SK-N-SH (cell line): ENCODE measurements around the gene RAI1. TPM values are rescaled to one million over a fixed set of nuclear protein-coding genes. Genes with fewer than 3 reads are reported as not detected.

Experiments
- CTCF ChIA-PET: fragments of 300-600, 350-600 bp; formaldehyde crosslinking; extraction: SDS; loops from one replicate; lab custom pipeline; 2021; lab: Yijun Ruan, JAX
- POLR2A ChIA-PET: fragments of 350-600 bp; sonication (Branson Sonifier 250); formaldehyde crosslinking; extraction: SDS; loops from one replicate; lab custom pipeline; 2020; ENCODE audit warnings: antibody characterized with exemption, inconsistent platforms; lab: Yijun Ruan, JAX
- DNase-seq: peaks from one replicate; pipeline ENCODE4 v3.0.0; 2012
- H2AFZ ChIP-seq: fragments of 200-600 bp; sonication (generic); 2 replicates; pipeline ENCODE4 v1.8.1; 2016; ENCODE audit warnings: antibody characterized with exemption, mild to moderate bottlenecking, low read depth
- H3F3A ChIP-seq: fragments of 200-600 bp; sonication (generic); replicated peaks from 2 replicates; pipeline ENCODE3; 2016; ENCODE audit warnings: antibody characterized with exemption, mild to moderate bottlenecking; ENCODE audit not compliant: insufficient read depth
- H3K27ac ChIP-seq, 2 experiments: fragments of 200-500 bp in 1 of 2; fragments of 200-600 bp in 1 of 2; sonication (Bioruptor generic) in 1 of 2; sonication (generic), shearing (Covaris generic) in 1 of 2; 2 replicates each; pipeline versions ENCODE4 v1.5.1 to v1.6.1; 2014 to 2016; ENCODE audit warnings: low read depth in 2 of 2, inconsistent platforms in 1 of 2, low read length in 1 of 2, mild to moderate bottlenecking in 1 of 2, mixed read lengths in 1 of 2
- H3K27me3 ChIP-seq: fragments of 200-600 bp; sonication (generic), shearing (Covaris generic); 2 replicates; pipeline ENCODE4 v1.6.1; 2016; ENCODE audit warnings: mixed run types; ENCODE audit not compliant: insufficient read depth
- H3K36me3 ChIP-seq, 2 experiments: fragments of 200-500 bp in 1 of 2; fragments of 200-600 bp in 1 of 2; sonication (Bioruptor generic) in 1 of 2; sonication (generic) in 1 of 2; replicated peaks in 1 of 2; 2 replicates each; pipeline versions ENCODE3 to v1.5.1; 2014 to 2016; ENCODE audit warnings: low read length in 1 of 2, mild to moderate bottlenecking in 1 of 2; ENCODE audit not compliant: insufficient read depth in 2 of 2, control insufficient read depth in 1 of 2
- H3K4me1 ChIP-seq, 2 experiments: fragments of 200-500 bp in 1 of 2; fragments of 200-600 bp in 1 of 2; sonication (Bioruptor generic) in 1 of 2; sonication (generic), shearing (Covaris generic) in 1 of 2; 2 replicates each; pipeline versions ENCODE4 v1.5.1 to v1.6.1; 2014 to 2016; ENCODE audit warnings: low read depth in 1 of 2, low read length in 1 of 2, mixed run types in 1 of 2; ENCODE audit not compliant: insufficient read depth in 2 of 2, control insufficient read depth in 1 of 2
- H3K4me2 ChIP-seq: fragments of 200-600 bp; sonication (generic), shearing (Covaris generic); 2 replicates; pipeline ENCODE4 v1.6.1; 2017; ENCODE audit warnings: mixed run types
- H3K4me3 ChIP-seq, 2 experiments: fragments of 200-500 bp in 1 of 2; fragments of 200-600 bp in 1 of 2; sonication (Bioruptor generic) in 1 of 2; sonication (generic), shearing (Covaris generic) in 1 of 2; 2 replicates each; pipeline versions ENCODE4 v1.5.1 to v1.8.1; 2014 to 2016; ENCODE audit warnings: low read depth in 2 of 2, inconsistent platforms in 1 of 2, low read length in 1 of 2, mild to moderate bottlenecking in 1 of 2, mixed read lengths in 1 of 2, moderate library complexity in 1 of 2
- H3K79me2 ChIP-seq: fragments of 200-600 bp; sonication (generic); 2 replicates; pipeline ENCODE4 v1.8.1; 2017; ENCODE audit warnings: mild to moderate bottlenecking; ENCODE audit not compliant: insufficient read depth
- H3K9ac ChIP-seq: fragments of 200-600 bp; sonication (generic); 2 replicates; pipeline ENCODE4 v1.6.1; 2017; ENCODE audit warnings: mixed run types
- H3K9me2 ChIP-seq: fragments of 200-600 bp; sonication (generic); 2 replicates; pipeline ENCODE4 v1.6.1; 2017; ENCODE audit warnings: mixed run types
- H3K9me3 ChIP-seq: fragments of 200-600 bp; sonication (generic); 2 replicates; pipeline ENCODE4 v1.6.1; 2017; ENCODE audit warnings: mixed run types, mild to moderate bottlenecking, moderate library complexity
- H4K20me1 ChIP-seq: fragments of 200-600 bp; sonication (generic); 2 replicates; pipeline ENCODE4 v1.6.1; 2017; ENCODE audit warnings: mild to moderate bottlenecking, mixed run types; ENCODE audit not compliant: insufficient read depth
- CHD2 ChIP-seq: fragments of 150-350 bp; IDR thresholded peaks from 2 replicates; pipeline ENCODE4 v1.6.1; 2018; ENCODE audit warnings: low read length; ENCODE audit not compliant: partially characterized antibody
- FOSL2 ChIP-seq: IDR thresholded peaks from 2 replicates; pipeline ENCODE4 v1.4.0; 2012; ENCODE audit warnings: low read depth, mild to moderate bottlenecking, moderate library complexity, borderline replicate concordance
- FOXM1 ChIP-seq: IDR thresholded peaks from 2 replicates; pipeline ENCODE4 v1.4.0; 2012; ENCODE audit warnings: low read depth, mild to moderate bottlenecking
- GATA2 ChIP-seq: sonication (generic); formaldehyde crosslinking; IDR thresholded peaks from 2 replicates; pipeline ENCODE4 v1.5.0; 2020; ENCODE audit warnings: mild to moderate bottlenecking, missing genetic modification reagents
- MXI1 ChIP-seq: IDR thresholded peaks from 2 replicates; pipeline ENCODE4 v1.6.1; 2012; ENCODE audit warnings: mild to moderate bottlenecking, low read depth, low read length, improper control_type of control experiment
- POLR2AphosphoS5 ChIP-seq: IDR thresholded peaks from 2 replicates; pipeline ENCODE4 v1.6.1; 2012; ENCODE audit warnings: low read depth, low read length
- SIN3A ChIP-seq: IDR thresholded peaks from 2 replicates; pipeline ENCODE4 v1.6.1; 2012; ENCODE audit warnings: low read depth, mild to moderate bottlenecking, low read length, moderate library complexity, borderline replicate concordance
- TAF1 ChIP-seq: IDR thresholded peaks from 2 replicates; pipeline ENCODE4 v1.6.1; 2012; ENCODE audit warnings: low read depth, mild to moderate bottlenecking, low read length, moderate library complexity, borderline replicate concordance
- TCF12 ChIP-seq: IDR thresholded peaks from 2 replicates; pipeline ENCODE4 v1.4.0; 2012
- WGBS: methylation state at CpG from one replicate; pipeline ENCODE4 v1.1.6; 2017; ENCODE audit warnings: low lambda C conversion rate; 5-methylcytosine and 5-hydroxymethylcytosine counted together
- polyA plus RNA-seq, 3 experiments: library from polyadenylated mRNA; depleted of rRNA; stranded (reverse); fragments of >200 nt; gene quantifications; 2 replicates each; pipeline ENCODE4 v1.2.3, GENCODE V29; 2012
- TF ChIP-seq, protein P1 (sequence below): fragments of 150-350 bp; IDR thresholded peaks from 2 replicates; pipeline ENCODE4 v1.6.1; 2016; ENCODE audit warnings: mild to moderate bottlenecking, low read depth, low read length
- TF ChIP-seq, protein P2 (sequence below): IDR thresholded peaks from 2 replicates; pipeline ENCODE4; 2012
- TF ChIP-seq, protein P3 (sequence below): fragments of 150-350 bp; IDR thresholded peaks from 2 replicates; pipeline ENCODE4 v1.6.1; 2017; ENCODE audit warnings: antibody characterized with exemption, low read length, low read depth, borderline replicate concordance
- TF ChIP-seq, protein P4 (sequence below): IDR thresholded peaks from 2 replicates; pipeline ENCODE4 v1.4.0; 2012; ENCODE audit warnings: low read depth, borderline replicate concordance

The RAI1 gene
- polyA plus RNA-seq, 1 of the 3 experiments (the other 2 are of a cell fraction): 4.7 TPM

DNA sequence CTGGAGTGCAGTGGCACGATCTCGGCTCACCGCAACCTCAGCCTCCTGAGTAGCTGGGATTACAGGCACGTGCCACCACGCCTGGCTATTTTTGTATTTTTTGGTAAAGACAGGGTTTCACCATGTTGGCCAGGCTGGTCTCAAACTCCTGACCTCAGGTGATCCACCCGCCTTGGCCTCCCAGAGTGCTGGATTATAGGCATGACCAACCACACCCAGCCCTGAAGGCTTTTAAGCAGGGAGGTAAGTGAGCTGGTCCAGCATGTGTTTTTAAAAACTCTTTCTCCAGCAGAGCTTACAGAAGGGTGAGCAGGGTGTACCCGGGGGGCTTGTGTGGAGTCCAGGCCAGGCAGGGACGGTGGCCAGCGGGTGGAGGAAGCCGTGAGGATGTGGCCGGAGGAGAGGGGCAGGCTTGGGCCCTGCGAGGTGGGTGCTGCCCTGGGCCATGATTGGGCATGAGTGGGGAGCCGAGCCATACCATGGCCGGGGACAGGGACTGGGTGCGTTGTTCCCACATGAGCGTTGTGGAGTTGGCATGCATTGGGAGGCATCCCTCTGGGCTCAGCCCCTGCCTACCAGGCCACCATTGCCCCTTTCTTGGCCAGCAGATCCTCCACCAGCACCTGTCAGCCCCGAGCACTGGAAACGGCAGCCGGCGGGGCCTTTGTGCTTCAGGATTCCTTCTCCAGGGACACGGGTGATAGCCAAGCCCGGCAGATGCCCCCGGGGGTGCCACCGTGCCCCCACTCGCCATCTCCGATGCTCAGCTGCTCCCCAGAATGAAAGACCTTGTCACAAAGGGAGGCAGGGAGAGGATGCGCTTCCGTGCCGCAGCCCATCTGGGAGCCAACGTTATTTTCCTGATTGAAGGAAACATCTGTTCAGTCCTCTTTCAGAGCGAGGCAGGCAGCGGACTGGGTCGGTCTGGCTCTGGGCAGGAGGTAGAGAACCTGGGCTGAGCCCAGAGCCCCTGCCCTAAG, 64.5 kb downstream of the RAI1 start:
- no peaks in the 10 kb centered on the region for H3K9me2 ChIP-seq
- H3F3A ChIP-seq: peaks cover 11% of the 10 kb centered on the region
- H3K9ac ChIP-seq: no peak overlapping the region
- ChIA-PET CTCF (interaction anchor here (0.9 to 1.7 kb wide), 4 partner anchors 11 to 47 kb away, joined by 3 to 5 read pairs (median 4); no protein-coding TSS in a partner anchor), POLR2A (interaction anchor here (1.5 kb wide), 1 partner anchor 54 kb away, joined by 4 read pairs; no protein-coding TSS in a partner anchor)
- H2AFZ ChIP-seq: no peak overlapping the region
- TF ChIP-seq, protein P1, sequence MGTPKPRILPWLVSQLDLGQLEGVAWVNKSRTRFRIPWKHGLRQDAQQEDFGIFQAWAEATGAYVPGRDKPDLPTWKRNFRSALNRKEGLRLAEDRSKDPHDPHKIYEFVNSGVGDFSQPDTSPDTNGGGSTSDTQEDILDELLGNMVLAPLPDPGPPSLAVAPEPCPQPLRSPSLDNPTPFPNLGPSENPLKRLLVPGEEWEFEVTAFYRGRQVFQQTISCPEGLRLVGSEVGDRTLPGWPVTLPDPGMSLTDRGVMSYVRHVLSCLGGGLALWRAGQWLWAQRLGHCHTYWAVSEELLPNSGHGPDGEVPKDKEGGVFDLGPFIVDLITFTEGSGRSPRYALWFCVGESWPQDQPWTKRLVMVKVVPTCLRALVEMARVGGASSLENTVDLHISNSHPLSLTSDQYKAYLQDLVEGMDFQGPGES: no peak
- TF ChIP-seq TCF12 (no peak), POLR2AphosphoS5 (no peak), CHD2 (no peak), MXI1 (no peak), GATA2 (CRISPR knock-in tag) (no peak), SIN3A (no peak), FOSL2 (no peak), FOXM1 (no peak), TAF1 (no peak)
- TF ChIP-seq, protein P2, sequence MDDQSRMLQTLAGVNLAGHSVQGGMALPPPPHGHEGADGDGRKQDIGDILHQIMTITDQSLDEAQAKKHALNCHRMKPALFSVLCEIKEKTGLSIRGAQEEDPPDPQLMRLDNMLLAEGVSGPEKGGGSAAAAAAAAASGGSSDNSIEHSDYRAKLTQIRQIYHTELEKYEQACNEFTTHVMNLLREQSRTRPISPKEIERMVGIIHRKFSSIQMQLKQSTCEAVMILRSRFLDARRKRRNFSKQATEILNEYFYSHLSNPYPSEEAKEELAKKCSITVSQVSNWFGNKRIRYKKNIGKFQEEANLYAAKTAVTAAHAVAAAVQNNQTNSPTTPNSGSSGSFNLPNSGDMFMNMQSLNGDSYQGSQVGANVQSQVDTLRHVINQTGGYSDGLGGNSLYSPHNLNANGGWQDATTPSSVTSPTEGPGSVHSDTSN: no peak
- TF ChIP-seq, protein P3, sequence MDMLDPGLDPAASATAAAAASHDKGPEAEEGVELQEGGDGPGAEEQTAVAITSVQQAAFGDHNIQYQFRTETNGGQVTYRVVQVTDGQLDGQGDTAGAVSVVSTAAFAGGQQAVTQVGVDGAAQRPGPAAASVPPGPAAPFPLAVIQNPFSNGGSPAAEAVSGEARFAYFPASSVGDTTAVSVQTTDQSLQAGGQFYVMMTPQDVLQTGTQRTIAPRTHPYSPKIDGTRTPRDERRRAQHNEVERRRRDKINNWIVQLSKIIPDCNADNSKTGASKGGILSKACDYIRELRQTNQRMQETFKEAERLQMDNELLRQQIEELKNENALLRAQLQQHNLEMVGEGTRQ: no peak
- TF ChIP-seq, protein P4, sequence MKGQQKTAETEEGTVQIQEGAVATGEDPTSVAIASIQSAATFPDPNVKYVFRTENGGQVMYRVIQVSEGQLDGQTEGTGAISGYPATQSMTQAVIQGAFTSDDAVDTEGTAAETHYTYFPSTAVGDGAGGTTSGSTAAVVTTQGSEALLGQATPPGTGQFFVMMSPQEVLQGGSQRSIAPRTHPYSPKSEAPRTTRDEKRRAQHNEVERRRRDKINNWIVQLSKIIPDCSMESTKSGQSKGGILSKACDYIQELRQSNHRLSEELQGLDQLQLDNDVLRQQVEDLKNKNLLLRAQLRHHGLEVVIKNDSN: no peak
- H3K27me3 ChIP-seq: no peaks in the 10 kb centered on the region
- peaks cover 72% of the 10 kb centered on the region for H3K79me2 ChIP-seq
- no peak overlapping the region for H3K4me3 ChIP-seq
- peaks cover 34 to 84% of the 10 kb centered on the region in 2 experiments for H3K4me1 ChIP-seq
- H3K4me2 ChIP-seq: no peak overlapping the region
- no peaks in the 10 kb centered on the region for H3K36me3 ChIP-seq
- peak overlapping the region in 1 of 2 experiments; percentile 88; a peak in 2 of 4 replicates for H3K27ac ChIP-seq
- no peaks in the 10 kb centered on the region for H3K9me3 ChIP-seq
- DNase-seq: no peak
- H4K20me1 ChIP-seq: peaks cover 77% of the 10 kb centered on the region
- 89% methylated on average over 30 of the region's 33 CpGs for WGBS
